BLaER1 (cell line): ENCODE measurements around the gene L2HGDH.

Source experiments
- H3K27ac ChIP-seq: shearing (Covaris generic); formaldehyde crosslinking; 2 replicates; pipeline ENCODE4 v1.8.1; 2022
- H3K27me3 ChIP-seq: shearing (Covaris generic); formaldehyde crosslinking; 2 replicates; pipeline ENCODE4 v1.8.1; 2022
- H3K36me3 ChIP-seq: shearing (Covaris generic); formaldehyde crosslinking; 2 replicates; pipeline ENCODE4 v1.8.1; 2022
- H3K4me1 ChIP-seq: shearing (Covaris generic); formaldehyde crosslinking; 2 replicates; pipeline ENCODE4 v1.8.1; 2022
- H3K4me2 ChIP-seq: shearing (Covaris generic); formaldehyde crosslinking; 2 replicates; pipeline ENCODE4 v1.8.1; 2022
- H3K4me3 ChIP-seq: shearing (Covaris generic); formaldehyde crosslinking; 2 replicates; pipeline ENCODE4 v1.8.1; 2022
- H3K9ac ChIP-seq: shearing (Covaris generic); formaldehyde crosslinking; 2 replicates; pipeline ENCODE4 v1.8.1; 2022
- H3K9me3 ChIP-seq: shearing (Covaris generic); formaldehyde crosslinking; 2 replicates; pipeline ENCODE4 v1.8.1; 2022
- H4K20me1 ChIP-seq: shearing (Covaris generic); formaldehyde crosslinking; 2 replicates; pipeline ENCODE4 v1.8.1; 2022
- Cebpa-rat ChIP-seq: shearing (Covaris generic); IDR thresholded peaks from 2 replicates; pipeline ENCODE4 v1.8.1; 2022

L2HGDH gene

DNA sequence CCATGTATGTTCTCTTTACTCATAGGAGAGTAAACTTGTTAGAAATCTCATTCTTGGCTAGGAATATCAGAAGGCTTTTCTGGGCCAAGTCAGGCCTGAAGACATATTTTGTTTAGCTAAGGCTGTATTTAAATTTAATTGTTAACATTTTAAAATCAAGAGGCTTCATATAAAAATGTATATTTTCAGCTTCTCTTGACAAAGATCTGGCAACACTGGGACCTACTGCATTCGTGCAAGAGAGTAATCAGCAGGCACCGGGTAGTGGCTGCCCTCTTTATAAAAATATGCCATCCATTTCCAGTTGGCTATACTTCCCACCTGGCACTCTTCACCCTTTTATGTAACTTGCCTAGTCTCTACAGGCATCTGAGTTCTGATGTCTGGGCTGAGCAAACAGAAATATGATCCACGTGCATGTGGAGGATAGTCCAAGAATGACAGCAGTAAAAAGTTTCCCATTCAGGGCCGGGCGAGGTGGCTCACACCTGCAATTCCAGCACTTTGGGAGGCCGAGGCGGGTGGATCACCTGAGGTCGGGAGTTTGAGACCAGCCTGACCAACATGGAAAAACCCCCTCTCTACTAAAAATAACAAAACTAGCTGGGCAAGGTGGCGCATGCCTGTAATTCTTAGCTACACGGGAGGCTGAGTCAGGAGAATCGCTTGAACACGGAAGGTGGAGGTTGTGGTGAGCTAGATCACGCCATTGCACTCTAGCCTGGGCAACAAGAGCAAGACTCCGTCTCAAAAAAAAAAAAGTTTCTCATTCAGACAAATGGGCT lies 78.7 kb downstream of the L2HGDH start:
- Histone ChIP-seq H3K4me2 (no peak overlapping the region), H3K4me3 (no peak overlapping the region), H4K20me1 (peaks cover 18% of the 10 kb centered on the region), H3K9ac (no peak overlapping the region), H3K27me3 (no peaks in the 10 kb centered on the region), H3K36me3 (peaks cover 3% of the 10 kb centered on the region; the same call in 1 of the 2 replicates), H3K9me3 (peaks cover 7% of the 10 kb centered on the region), H3K27ac (no peak overlapping the region), H3K4me1 (peaks cover 30% of the 10 kb centered on the region)
- TF ChIP-seq Cebpa-rat, result no peak

DNA sequence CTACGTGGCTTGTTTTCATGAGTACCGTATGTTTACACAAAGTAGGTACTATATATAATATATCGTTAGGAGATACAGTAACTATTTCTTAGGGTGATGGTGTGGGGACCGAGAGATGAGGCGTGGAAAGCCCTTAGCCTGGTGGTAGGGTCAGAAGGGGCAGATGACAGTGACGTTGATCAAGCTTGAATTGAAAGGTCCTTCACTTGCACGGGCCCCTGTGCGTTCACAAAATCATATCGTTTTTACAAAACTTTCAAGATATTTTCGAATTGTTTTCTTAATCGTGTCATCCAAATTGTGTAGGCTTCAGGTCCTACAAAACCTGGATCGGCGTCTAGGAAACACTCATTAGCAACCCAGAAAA lies 79.8 kb downstream of the L2HGDH start:
- H3K27ac ChIP-seq, result peak overlapping the region; percentile 93; the same call in 1 of the 2 replicates
- no peaks in the 10 kb centered on the region for H3K27me3 ChIP-seq

GRCh38 chr14:50231475-50232275 lies 80.4 kb downstream of the L2HGDH start, which contains the start of gene SOS2:
TSS of gene SOS2 (minus strand) at chr14:50231578. CDS start at chr14:50231283, 295 bp downstream.
- TF ChIP-seq Cebpa-rat, result no peak
- Histone ChIP-seq H3K4me3 (peak within 1 kb of the TSS; percentile 91), H3K27ac (peak within 1 kb of the TSS; percentile 93), H4K20me1 (peaks cover 26% of the 10 kb centered on the region), H3K27me3 (no peaks in the 10 kb centered on the region), H3K9me3 (peaks cover 14% of the 10 kb centered on the region), H3K4me1 (peaks cover 18% of the 10 kb centered on the region), H3K9ac (peak within 1 kb of the TSS; percentile 91), H3K4me2 (peak within 1 kb of the TSS; percentile 84), H3K36me3 (peaks cover 11% of the 10 kb centered on the region; the same call in 1 of the 2 replicates)

More for the DNA sequence above, 79.8 kb downstream of the L2HGDH start:
- Histone ChIP-seq H3K4me2 (peak overlapping the region; percentile 84), H3K9ac (peak overlapping the region; percentile 91; the same call in 1 of the 2 replicates), H3K4me3 (peak overlapping the region; percentile 91), H3K36me3 (peaks cover 11% of the 10 kb centered on the region; the same call in 1 of the 2 replicates), H3K9me3 (peaks cover 14% of the 10 kb centered on the region), H3K4me1 (peaks cover 23% of the 10 kb centered on the region), H4K20me1 (peaks cover 20% of the 10 kb centered on the region)
- TF ChIP-seq Cebpa-rat, result no peak

DNA sequence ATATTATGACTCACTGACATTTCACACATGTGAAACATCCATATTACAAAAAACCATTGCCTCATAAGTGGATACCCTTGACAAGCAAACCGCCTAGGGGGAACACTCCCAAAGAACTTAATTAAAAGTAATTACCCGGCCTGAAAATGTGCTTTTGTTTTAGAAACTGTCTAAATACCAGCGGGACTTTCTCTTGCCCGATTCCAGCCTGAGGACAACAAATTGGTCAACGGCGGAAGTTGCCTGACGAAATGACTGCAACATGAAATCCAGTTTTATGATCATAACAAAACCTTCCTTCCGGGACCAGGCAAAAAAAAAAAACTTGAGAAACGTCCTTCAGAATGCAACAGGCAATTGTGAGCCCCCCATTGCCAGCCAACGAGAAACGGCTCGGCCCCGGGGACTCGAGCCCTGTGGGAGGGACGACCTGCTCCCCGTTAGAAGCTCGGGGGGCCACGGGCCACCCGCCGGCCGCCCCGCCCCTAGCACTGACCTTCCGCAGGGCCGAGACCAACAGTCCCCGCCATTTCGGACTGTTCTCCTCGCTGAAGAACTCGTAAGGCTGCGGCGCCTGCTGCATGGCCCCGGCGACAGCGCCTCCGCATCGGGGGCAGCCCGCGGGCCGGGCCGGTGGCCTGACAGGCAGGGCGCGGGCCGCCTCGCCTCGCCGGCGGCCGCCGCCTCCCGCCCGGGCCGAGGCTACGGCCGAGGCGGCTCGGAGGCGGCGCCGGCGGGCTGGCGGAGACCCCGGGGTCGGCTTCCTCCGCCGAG lies 81.1 kb downstream of the L2HGDH start:
- peak overlapping the region; percentile 93 for H3K27ac ChIP-seq
- H3K9me3 ChIP-seq, result peaks cover 13% of the 10 kb centered on the region
- H3K4me1 ChIP-seq, result peaks cover 23% of the 10 kb centered on the region
- H3K4me2 ChIP-seq, result peak overlapping the region; percentile 84
- peaks cover 11% of the 10 kb centered on the region; the same call in 1 of the 2 replicates for H3K36me3 ChIP-seq
- H3K9ac ChIP-seq, result peak overlapping the region; percentile 91
- H3K4me3 ChIP-seq, result peak overlapping the region; percentile 91
- TF ChIP-seq Cebpa-rat, result no peak
- peaks cover 34% of the 10 kb centered on the region for H4K20me1 ChIP-seq
- H3K27me3 ChIP-seq, result no peaks in the 10 kb centered on the region

GRCh38 chr14:50230401-50230700 lies 81.7 kb downstream of the L2HGDH start:
- H4K20me1 ChIP-seq, result peaks cover 39% of the 10 kb centered on the region
- H3K9ac ChIP-seq, result peak overlapping the region; percentile 91
- peaks cover 8% of the 10 kb centered on the region for H3K9me3 ChIP-seq
- peak overlapping the region; percentile 93 for H3K27ac ChIP-seq
- TF ChIP-seq Cebpa-rat, result no peak
- H3K4me3 ChIP-seq, result peak overlapping the region; percentile 91
- peak overlapping the region; percentile 84 for H3K4me2 ChIP-seq
- peaks cover 26% of the 10 kb centered on the region for H3K4me1 ChIP-seq
- H3K27me3 ChIP-seq, result no peaks in the 10 kb centered on the region
- H3K36me3 ChIP-seq, result peaks cover 11% of the 10 kb centered on the region; the same call in 1 of the 2 replicates

GRCh38 chr14:50229681-50230080 lies 82.3 kb downstream of the L2HGDH start:
- H3K27ac ChIP-seq, result no peak overlapping the region
- H3K4me1 ChIP-seq, result peaks cover 26% of the 10 kb centered on the region
- H4K20me1 ChIP-seq, result peaks cover 44% of the 10 kb centered on the region
- H3K4me3 ChIP-seq, result peak overlapping the region; percentile 91
- peak overlapping the region; percentile 84 for H3K4me2 ChIP-seq
- peak overlapping the region; percentile 91 for H3K9ac ChIP-seq
- H3K27me3 ChIP-seq, result no peaks in the 10 kb centered on the region
- peaks cover 11% of the 10 kb centered on the region; the same call in 1 of the 2 replicates for H3K36me3 ChIP-seq
- H3K9me3 ChIP-seq, result peaks cover 7% of the 10 kb centered on the region; the same call in 1 of the 2 replicates
- TF ChIP-seq Cebpa-rat, result no peak

GRCh38 chr14:50228313-50228712 lies 83.7 kb downstream of the L2HGDH start:
- Histone ChIP-seq H3K36me3 (peaks cover 17% of the 10 kb centered on the region), H3K27me3 (no peaks in the 10 kb centered on the region), H3K4me1 (peaks cover 26% of the 10 kb centered on the region), H3K4me3 (no peak overlapping the region), H3K9me3 (peaks cover 7% of the 10 kb centered on the region; the same call in 1 of the 2 replicates), H3K4me2 (no peak overlapping the region; the same call in 1 of the 2 replicates), H3K27ac (no peak overlapping the region), H4K20me1 (peaks cover 57% of the 10 kb centered on the region), H3K9ac (no peak overlapping the region)
- TF ChIP-seq Cebpa-rat, result no peak

GRCh38 chr14:50225974-50226297 lies 86.1 kb downstream of the L2HGDH start:
- H3K9ac ChIP-seq, result no peak overlapping the region
- H3K36me3 ChIP-seq, result peaks cover 21% of the 10 kb centered on the region
- H3K27ac ChIP-seq, result no peak overlapping the region
- H3K4me2 ChIP-seq, result no peak overlapping the region
- H3K4me3 ChIP-seq, result no peak overlapping the region
- H3K4me1 ChIP-seq, result peaks cover 26% of the 10 kb centered on the region
- peaks cover 80% of the 10 kb centered on the region for H4K20me1 ChIP-seq
- TF ChIP-seq Cebpa-rat, result no peak
- no peaks in the 10 kb centered on the region for H3K27me3 ChIP-seq
- peaks cover 7% of the 10 kb centered on the region; the same call in 1 of the 2 replicates for H3K9me3 ChIP-seq
